ENCODE measurements around the gene CACNA1G.

- TF ChIP-seq CTCF (IDR thresholded peaks at IDR 0.05; ENCODE audit: poor library complexity, severe bottlenecking) (no peak), EZH2 (IDR thresholded peaks at IDR 0.05; ENCODE audit: borderline replicate concordance, insufficient read depth, low read length, poor library complexity, severe bottlenecking) (no peak), EP300 (conservative IDR thresholded peaks at IDR 0.05; ENCODE audit: poor library complexity, severe bottlenecking) (no peak), TAF1 (IDR thresholded peaks at IDR 0.05; ENCODE audit: low read depth) (no peak), RAD21 (conservative IDR thresholded peaks at IDR 0.05) (no peak), POLR2AphosphoS5 (IDR thresholded peaks at IDR 0.05) (no peak)
Observed at GRCh38 chr17:50564916-50565315, 4.4 kb downstream of the CACNA1G start.

Data from neural cell (in vitro differentiated cells).